Heart left ventricle (tissue), 13 donors: ENCODE results near the gene MAPKAP1.

ENCODE experiments used
- CTCF ChIP-seq, 12 donors: fragments of 200-600 bp; sonication (generic) in 4 of 12; IDR thresholded peaks; one replicate each; pipeline versions ENCODE4 v1.5.0 to v1.8.0; 2018 to 2022; ENCODE audit warnings: antibody characterized with exemption in 12 of 12, mild to moderate bottlenecking in 5 of 12
- POLR2A ChIP-seq, 2 donors: fragments of 450-650 bp; IDR thresholded peaks; one replicate each; pipeline ENCODE4 v1.6.1; 2017; ENCODE audit warnings: antibody characterized with exemption in 2 of 2, mild to moderate bottlenecking in 2 of 2, moderate library complexity in 2 of 2
- donor health status: ischemic (EF 13 %, LVEDD 7.1; RV severe dilation, severe dysfunction).
- donor health status: DM: no; HTN: yes; CAD: no.
- donor health status: DM: no; HTN: no; CAD: no.
- donor health status: ischemic (EF 25% LVEDD 6.9; RV normal size, moderate dysfunction).
- donor health status: ischemic (EF 25% LVEDD 5.7; RV mildly dilated, moderate dysfunction).
- donor health status: ischemic (EF 35%, LVEDD 5.7; RV mildly dilated, moderate dysfunction).
- donor health status: nonischemic (EF 11% LVEDD 7.7; RV severe dilation, severe dysfunction).
- donor health status: DM: yes; HTN: yes; CAD: no.
- donor health status: PGD.
- donor health status: ischemic (EF 29% LVEDD 5.4; RV normal size, mild dysfunction).
- donor health status: nonischemic (EF 23%, LVEDD 6.1; RV moderate dilation, normal function).

- TF ChIP-seq POLR2A (IDR thresholded peaks at IDR 0.05): no peak
- no peak for TF ChIP-seq CTCF (IDR thresholded peaks at IDR 0.05)
Observed at GRCh38 chr9:125559194-125559593, 147.8 kb downstream of the MAPKAP1 start.
